ENCODE data around the gene TUBB2B.

The TUBB2B gene

GRCh38 chr6:3232017-3232945 is 4.8 kb upstream of the TUBB2B start:
- no peak for DNase-seq (ENCODE audit: low read depth)

- peak; percentile 85 for DNase-seq (ENCODE audit: low read depth)
Observed at GRCh38 chr6:3231247-3232016, 4.0 kb upstream of the TUBB2B start.

DNA sequence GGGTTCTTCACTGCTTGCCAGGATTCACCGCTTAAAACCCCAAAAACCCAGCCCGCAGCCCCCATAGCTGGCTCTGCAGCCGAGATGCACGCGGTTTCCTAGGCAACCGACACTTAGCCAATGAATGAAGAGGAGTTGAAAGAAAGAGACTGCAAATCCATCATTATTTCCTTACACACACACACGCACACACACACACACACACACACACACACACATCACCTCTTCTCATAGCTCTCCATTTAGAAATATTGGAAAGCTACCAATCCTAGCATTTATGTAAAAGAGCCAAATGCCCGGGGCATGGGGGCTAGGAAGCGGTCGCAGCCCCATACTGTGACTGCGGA is 3.4 kb upstream of the TUBB2B start:
- peak; percentile 62 for DNase-seq (ENCODE audit: low read depth)

DNA sequence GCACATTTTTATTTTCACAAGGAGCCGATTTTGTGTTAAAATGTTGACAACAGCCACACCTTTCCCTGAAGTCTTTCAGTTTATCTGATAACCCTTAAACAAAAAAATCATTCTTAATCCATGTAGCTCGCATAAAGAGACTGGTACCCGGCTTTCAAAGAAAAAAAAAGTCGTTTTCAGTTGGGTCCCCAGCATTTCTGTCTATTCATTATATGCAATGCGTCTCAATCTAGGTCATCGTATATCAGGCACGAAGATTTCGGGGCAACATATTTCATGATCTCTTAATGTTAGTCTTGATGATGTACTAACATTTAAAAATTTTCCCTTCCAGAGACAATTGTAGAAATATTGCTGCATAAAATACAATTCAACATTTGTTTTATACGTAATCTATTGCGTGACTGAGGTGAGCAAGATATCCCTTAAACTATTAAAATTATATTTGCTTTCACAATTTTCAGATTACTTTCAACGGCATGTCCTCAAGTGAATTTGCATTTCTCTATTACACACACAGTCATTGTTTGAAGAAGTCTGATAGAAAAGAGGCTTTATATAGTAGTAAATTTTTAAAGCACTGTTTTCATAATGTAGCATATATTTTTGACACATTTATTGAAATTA is 2.9 kb upstream of the TUBB2B start:
- DNase-seq (ENCODE audit: low read depth): no peak

DNA sequence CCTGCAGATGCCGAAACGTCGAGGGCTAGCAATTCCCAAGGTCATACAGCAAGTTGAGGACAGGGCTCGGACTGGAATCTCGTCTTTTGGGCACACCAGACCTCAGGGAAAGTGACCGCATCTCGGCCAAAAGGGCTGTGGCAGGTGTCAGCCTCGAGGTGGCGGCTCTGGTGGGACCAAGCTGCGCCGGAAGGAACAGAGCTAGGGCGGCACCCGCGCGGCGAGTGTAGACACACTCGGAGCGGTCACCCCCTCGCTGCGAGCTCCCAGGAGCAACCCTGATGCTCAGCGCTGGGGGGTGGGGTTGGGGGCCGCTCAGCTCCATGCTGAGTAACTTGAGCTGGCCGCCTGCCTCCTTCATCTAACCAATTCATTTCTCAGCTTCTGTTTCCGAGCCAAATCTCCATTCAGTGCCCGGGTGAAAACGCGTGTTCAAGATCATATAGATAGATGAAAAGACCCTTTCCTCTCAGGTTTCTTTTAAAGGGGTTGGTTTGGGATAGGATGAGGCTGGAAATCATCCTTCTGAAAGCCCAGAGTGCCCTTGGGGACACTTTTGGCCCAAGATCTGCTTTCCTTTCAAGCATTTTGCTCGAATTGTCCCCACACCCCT is 2.2 kb upstream of the TUBB2B start:
- DNase-seq (ENCODE audit: low read depth): no peak

GRCh38 chr6:3228771-3229565 is 1.5 kb upstream of the TUBB2B start:
- DNase-seq (ENCODE audit: low read depth): no peak

DNA sequence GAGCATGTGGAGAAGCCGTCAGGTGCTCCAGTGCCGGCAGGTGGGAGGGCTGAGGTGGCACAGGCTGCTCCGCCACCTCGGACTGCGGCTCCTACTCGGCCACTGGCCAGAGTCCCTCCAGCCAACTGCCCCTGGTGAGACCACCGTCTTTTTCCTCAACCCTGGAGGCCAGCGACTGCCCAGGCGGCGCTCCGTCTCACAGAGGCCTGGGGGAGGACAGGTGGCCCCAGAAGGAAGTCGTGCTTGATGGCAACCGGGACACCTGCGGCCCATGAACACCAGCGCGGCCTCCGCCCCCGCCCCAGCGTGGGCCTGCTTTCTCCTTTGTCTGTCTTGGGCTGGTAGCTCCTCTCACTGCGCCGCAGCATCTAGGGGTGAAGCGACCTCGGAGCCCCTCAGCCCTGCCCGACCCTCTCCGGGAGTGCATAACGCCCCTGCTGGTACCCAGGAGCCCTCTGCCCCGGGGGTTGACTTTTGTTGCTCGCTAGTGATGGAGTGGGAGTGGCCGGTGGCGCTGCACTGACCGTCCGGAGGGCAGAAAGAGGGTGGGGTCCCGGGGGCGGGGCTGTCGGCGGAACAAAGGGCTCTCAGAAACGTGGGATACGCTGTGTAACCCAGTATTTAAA is 706 bp upstream of the TUBB2B start:
- no peak for DNase-seq (ENCODE audit: low read depth)

GRCh38 chr6:3226481-3227362 is 731 bp downstream of the TUBB2B start:
- peak; percentile 47 for DNase-seq (ENCODE audit: low read depth)

GRCh38 chr6:3226042-3226441 is 1.4 kb downstream of the TUBB2B start:
- no peak for DNase-seq (ENCODE audit: low read depth)

DNA sequence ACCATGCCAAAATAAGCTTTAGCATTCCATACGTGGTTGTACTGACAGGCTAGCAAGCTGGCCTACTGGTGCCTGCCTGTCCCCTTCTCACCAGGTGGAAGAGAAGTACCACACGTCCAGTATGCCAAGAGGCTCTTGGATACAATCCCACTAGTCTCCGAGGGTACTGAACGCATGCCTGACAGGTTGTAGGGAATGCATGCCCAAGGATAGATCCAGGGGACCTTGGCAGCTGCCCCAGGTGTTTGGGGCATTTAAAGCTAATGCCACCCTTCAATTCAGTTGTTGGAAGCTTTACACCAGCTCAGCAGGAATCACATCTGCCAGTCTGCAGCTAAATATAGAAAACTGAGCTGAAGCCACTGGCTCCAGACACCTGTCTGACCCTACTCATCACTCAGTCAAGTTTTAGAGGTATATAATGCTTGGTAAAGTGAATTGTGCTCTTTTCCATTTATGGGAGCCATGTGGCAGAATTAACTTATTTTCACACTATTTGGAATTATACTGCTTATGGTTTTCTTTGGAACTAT is 4.9 kb downstream of the TUBB2B start:
- no peak for DNase-seq (ENCODE audit: low read depth)

DNA sequence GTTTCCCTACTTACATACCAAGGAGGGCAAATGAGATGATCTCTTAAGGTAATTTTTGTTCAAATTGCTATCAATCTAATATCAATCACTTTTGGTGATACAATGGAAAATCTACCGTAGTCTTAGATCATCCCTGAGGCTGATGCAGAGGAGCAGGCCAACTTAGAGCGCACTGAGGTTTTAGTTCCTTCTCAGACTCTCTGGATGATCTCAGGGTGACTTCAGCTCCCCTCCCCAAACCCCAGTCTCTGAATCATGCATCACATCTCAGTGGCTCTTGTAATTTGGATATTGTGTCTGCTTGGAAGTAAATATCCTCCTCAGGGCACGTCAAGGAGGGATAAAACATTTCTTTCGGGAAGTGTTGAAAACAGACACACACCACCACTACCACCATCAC is 5.9 kb downstream of the TUBB2B start:
- DNase-seq (ENCODE audit: low read depth): no peak

DNA sequence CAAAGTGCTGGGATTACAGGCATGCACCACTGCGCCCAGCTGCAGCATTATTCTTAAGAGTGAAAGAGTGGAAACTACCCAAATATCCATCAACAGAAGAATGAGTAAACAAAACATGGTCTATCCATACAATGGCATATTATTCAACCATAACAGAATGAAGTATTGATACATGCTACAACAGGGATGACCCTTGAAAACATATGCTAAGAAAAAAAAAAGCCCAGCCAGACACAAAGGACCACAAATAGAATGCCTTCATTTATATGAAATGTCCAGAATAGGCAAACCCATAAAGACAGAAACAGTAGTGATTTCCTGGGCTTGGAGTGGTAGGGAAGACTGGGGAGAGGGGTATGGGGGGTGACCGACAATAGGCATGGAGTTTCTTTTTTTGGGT is 7.1 kb downstream of the TUBB2B start:
- no peak for DNase-seq (ENCODE audit: low read depth)

DNA sequence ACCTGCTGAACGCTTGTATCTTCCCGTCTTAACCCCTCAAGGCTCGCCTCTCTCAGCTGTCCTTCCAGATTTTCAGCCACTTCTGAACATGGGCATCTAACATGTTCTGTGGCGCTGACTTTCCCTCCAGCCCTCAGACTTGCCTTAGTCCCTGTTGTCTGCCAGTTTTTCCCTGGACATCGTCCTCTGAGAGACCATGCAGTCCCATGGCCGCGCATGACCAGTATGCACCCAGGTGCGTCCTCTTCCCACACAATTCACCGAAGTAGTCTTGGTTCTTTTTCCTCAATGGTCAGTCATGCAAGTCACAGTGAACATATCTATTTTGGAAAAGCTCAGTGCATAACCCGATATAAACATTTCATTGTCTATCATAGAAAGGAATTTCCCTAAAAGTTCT is 9.2 kb downstream of the TUBB2B start:
- no peak for DNase-seq (ENCODE audit: low read depth)

GRCh38 chr6:3217286-3217685 is 10.2 kb downstream of the TUBB2B start:
- no peak for DNase-seq (ENCODE audit: low read depth)

GRCh38 chr6:3214898-3215297 is 12.6 kb downstream of the TUBB2B start:
- DNase-seq (ENCODE audit: low read depth): no peak

DNA sequence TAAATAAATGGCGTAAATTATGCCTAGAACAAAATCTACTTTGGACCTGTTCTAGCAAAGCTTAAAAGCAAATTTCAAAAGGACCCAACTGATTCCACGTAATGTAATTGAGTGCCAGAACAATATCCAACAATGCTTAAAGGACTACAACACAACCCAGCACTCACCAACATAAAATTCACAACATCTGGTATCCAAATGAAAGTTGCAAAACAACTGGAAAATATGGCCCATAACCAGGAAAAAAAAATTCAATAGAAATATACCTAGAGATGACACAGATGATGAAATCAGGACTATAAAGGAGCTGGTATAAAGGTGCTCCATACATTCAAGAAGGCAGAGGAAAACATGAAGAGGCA is 14.1 kb downstream of the TUBB2B start:
- no peak for DNase-seq (ENCODE audit: low read depth)

GRCh38 chr6:3212261-3212660 is 15.2 kb downstream of the TUBB2B start:
- no peak for DNase-seq (ENCODE audit: low read depth)

DNA sequence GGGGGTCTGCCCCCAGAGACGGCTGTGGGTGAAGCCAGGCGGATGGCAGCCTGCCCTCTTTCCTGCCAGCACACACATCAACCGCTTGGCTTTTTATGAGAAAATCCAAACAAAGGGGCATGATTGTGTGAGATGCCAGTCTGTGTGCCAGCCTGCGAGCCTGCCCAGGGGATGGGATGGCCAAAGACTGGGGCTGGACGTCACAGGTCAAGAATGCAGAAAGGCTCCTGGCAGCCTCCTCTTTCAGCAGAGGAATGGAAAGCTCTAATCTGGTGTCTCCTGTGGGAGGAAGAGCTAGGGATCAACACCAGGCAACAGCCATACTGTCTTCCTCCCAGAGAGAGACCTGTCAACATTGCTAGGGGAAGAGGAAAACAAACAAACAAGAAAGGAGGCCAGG is 15.8 kb downstream of the TUBB2B start:
- DNase-seq (ENCODE audit: low read depth): no peak

DNA sequence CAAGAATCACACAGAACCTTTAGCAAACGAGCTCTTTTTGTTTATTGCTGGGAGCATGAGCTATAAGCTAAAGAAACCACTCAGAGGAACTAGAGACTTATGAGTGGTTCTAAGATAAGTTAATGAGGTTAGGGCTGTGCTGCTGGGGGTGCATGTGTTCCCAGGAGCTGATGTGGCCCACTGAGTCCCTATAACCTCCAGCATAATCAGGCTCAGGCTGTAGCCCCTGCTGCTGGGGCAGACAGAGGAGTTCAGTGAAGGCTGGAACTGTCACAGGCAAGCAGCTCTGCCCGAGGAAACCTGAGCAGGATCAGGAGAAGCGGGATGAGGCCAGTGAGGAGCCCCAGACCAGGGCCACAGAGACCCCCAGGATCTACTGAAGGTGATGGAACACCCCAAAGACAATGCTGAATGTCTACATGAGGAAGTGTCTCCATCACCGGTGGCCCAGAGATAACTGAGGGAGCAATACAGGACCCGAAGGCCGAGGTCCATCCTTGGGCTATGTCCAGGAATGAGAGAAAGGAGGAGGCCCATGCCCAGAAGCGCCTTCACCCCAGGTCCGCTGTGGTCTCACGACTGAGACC is 17.3 kb downstream of the TUBB2B start:
- DNase-seq (ENCODE audit: low read depth): no peak

Data from ELR (cell line).